ENCODE measurements around the gene EXOC8. TPM values are rescaled to one million over a fixed set of nuclear protein-coding genes. Genes with fewer than 3 reads are reported as not detected.

EXOC8 gene
- total and polyA plus RNA-seq, 4 donors: 4.6 to 19.0 (median 12.9) TPM

DNA sequence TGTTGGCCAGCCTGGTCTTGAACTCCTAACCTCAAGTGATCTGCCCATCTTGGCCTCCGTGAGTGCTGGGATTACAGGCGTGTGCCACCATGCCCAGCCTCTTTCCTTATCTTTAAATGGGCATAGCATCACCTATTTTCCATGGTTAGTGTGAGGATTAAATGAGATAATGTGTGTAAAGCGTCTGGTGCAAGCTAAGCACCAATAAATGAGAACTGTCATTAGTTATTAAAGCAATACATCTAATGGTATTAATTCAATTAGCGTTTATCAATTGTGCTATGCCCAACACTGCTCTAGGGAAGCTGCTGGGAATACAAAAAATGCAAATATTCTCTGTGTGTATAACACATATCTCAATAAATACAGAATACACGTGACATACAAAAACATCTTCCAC is 10.0 kb downstream of the EXOC8 start:
- H3K4me1 ChIP-seq (ENCODE audit: control insufficient read depth in 5 of 5, insufficient read depth in 5 of 5, low read length in 5 of 5): peaks cover 0 to 4% (median 0%) of the 10 kb centered on the region in 5 donors
- TF ChIP-seq, protein P1, sequence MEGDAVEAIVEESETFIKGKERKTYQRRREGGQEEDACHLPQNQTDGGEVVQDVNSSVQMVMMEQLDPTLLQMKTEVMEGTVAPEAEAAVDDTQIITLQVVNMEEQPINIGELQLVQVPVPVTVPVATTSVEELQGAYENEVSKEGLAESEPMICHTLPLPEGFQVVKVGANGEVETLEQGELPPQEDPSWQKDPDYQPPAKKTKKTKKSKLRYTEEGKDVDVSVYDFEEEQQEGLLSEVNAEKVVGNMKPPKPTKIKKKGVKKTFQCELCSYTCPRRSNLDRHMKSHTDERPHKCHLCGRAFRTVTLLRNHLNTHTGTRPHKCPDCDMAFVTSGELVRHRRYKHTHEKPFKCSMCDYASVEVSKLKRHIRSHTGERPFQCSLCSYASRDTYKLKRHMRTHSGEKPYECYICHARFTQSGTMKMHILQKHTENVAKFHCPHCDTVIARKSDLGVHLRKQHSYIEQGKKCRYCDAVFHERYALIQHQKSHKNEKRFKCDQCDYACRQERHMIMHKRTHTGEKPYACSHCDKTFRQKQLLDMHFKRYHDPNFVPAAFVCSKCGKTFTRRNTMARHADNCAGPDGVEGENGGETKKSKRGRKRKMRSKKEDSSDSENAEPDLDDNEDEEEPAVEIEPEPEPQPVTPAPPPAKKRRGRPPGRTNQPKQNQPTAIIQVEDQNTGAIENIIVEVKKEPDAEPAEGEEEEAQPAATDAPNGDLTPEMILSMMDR (IDR thresholded peaks at IDR 0.05; ENCODE audit: control extremely low read depth, extremely low read depth): no peak
- H3K4me3 ChIP-seq: no peak overlapping the region
- no peak overlapping the region for H3K9ac ChIP-seq (ENCODE audit: insufficient read depth in 1 of 2, low read length in 2 of 2)
- no peaks in the 10 kb centered on the region for H3K27me3 ChIP-seq (ENCODE audit: control insufficient read depth in 3 of 3, insufficient read depth in 3 of 3, low read length in 2 of 3)
- H3K27ac ChIP-seq (ENCODE audit: low read depth in 1 of 2, low read length in 1 of 2): no peak overlapping the region
- ATAC-seq (ENCODE audit: insufficient read depth, low FRiP score) (no peak), DNase-seq (no peak)
- 88 to 95% methylated on average over 5 of the region's 5 CpGs for WGBS, 2 donors
- H3K9me3 ChIP-seq (ENCODE audit: control insufficient read depth in 4 of 4, insufficient read depth in 3 of 4, low read length in 3 of 4): no peaks in the 10 kb centered on the region
- peaks cover 0 to 1% (median 0%) of the 10 kb centered on the region in 4 donors for H3K36me3 ChIP-seq (ENCODE audit: control insufficient read depth in 4 of 4, insufficient read depth in 4 of 4, low read length in 4 of 4)

DNA sequence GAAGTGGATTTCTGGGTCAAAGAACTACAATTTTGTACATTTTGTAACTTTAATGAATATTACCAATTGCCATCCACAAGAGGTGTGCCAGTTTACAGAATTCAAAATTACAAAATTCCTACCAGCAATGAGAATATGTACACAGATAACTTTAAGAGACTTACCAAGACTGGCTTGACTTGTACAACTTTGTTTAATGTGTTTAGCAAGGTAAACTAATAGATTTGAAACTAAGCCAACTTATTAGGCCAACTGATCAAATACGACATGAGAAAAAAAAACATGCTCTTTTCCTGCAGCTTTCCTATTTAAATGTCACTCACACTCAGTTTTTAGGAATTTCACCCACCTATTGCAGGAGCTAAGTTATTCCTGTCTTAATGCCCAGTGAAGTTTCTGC is 11.4 kb downstream of the EXOC8 start:
- WGBS, 2 donors: 63 to 70% methylated on average over 1 of the region's 1 CpG
- H3K27ac ChIP-seq (ENCODE audit: low read depth in 1 of 2, low read length in 1 of 2): no peak overlapping the region
- no peak for ATAC-seq (ENCODE audit: insufficient read depth, low FRiP score)

DNA sequence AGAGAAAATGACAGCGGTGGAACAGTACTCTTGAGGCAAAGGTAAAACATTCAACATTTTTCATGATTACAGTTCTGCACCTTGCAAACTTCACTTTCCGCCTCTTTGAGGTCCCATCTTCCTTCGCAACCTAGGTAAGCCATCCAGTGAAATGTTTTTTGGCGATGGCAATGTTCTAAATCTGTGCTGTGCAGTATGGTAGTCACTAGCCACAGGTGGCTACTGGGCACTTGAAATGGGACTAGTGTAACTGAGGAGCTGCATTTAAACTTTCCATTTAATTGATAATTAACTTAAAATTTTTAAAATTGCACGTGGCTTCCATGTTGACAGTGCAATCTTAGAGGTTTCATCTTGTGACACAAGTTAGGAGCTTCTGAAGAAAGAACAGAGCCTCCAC is 13.0 kb downstream of the EXOC8 start:
- no peak overlapping the region for H3K4me3 ChIP-seq
- H3K9ac ChIP-seq (ENCODE audit: insufficient read depth in 1 of 2, low read length in 2 of 2): no peak overlapping the region
- no peaks in the 10 kb centered on the region for H3K9me3 ChIP-seq (ENCODE audit: control insufficient read depth in 4 of 4, insufficient read depth in 3 of 4, low read length in 3 of 4)
- TF ChIP-seq, protein P1 (IDR thresholded peaks at IDR 0.05; ENCODE audit: control extremely low read depth, extremely low read depth): no peak
- H3K36me3 ChIP-seq (ENCODE audit: control insufficient read depth in 4 of 4, insufficient read depth in 4 of 4, low read length in 4 of 4): no peaks in the 10 kb centered on the region
- H3K4me1 ChIP-seq (ENCODE audit: control insufficient read depth in 5 of 5, insufficient read depth in 5 of 5, low read length in 5 of 5): peaks cover 0 to 4% (median 0%) of the 10 kb centered on the region in 5 donors
- no peak overlapping the region for H3K27ac ChIP-seq (ENCODE audit: low read depth in 1 of 2, low read length in 1 of 2)
- DNase-seq: no peak
- ATAC-seq (ENCODE audit: insufficient read depth, low FRiP score): no peak
- no peaks in the 10 kb centered on the region for H3K27me3 ChIP-seq (ENCODE audit: control insufficient read depth in 3 of 3, insufficient read depth in 3 of 3, low read length in 2 of 3)
- WGBS, 2 donors: 88 to 89% methylated on average over 5 of the region's 5 CpGs

More for the DNA sequence above, 11.4 kb downstream of the EXOC8 start:
- no peak for DNase-seq
- no peaks in the 10 kb centered on the region for H3K27me3 ChIP-seq (ENCODE audit: control insufficient read depth in 3 of 3, insufficient read depth in 3 of 3, low read length in 2 of 3)
- H3K4me1 ChIP-seq (ENCODE audit: control insufficient read depth in 5 of 5, insufficient read depth in 5 of 5, low read length in 5 of 5): peaks cover 0 to 4% (median 0%) of the 10 kb centered on the region in 5 donors
- TF ChIP-seq, protein P1 (IDR thresholded peaks at IDR 0.05; ENCODE audit: control extremely low read depth, extremely low read depth): no peak
- peaks cover 0 to 1% (median 0%) of the 10 kb centered on the region in 4 donors for H3K36me3 ChIP-seq (ENCODE audit: control insufficient read depth in 4 of 4, insufficient read depth in 4 of 4, low read length in 4 of 4)
- no peak overlapping the region for H3K9ac ChIP-seq (ENCODE audit: insufficient read depth in 1 of 2, low read length in 2 of 2)
- no peaks in the 10 kb centered on the region for H3K9me3 ChIP-seq (ENCODE audit: control insufficient read depth in 4 of 4, insufficient read depth in 3 of 4, low read length in 3 of 4)
- no peak overlapping the region for H3K4me3 ChIP-seq
